Upper lobe of right lung (tissue), 1 donor: ENCODE results near the gene PDPK1. TPM values are rescaled to one million over a fixed set of nuclear protein-coding genes. Genes with fewer than 3 reads are reported as not detected.

Source experiments
- ATAC-seq: fragments of 200-7000 bp; cut with Tn5 transposase; one replicate; pipeline ENCODE4 v1.9.1; 2020; ENCODE audit warnings: mild to moderate bottlenecking, moderate library complexity
- DNase-seq: peaks from one replicate; pipeline ENCODE4 v3.0.0-alpha.2; 2020
- H3K27ac ChIP-seq: fragments of 200-600 bp; one replicate; pipeline ENCODE4 v1.8.0; 2022
- H3K27me3 ChIP-seq: fragments of 200-600 bp; one replicate; pipeline ENCODE4 v1.8.0; 2022; ENCODE audit warnings: mild to moderate bottlenecking
- H3K36me3 ChIP-seq: fragments of 200-600 bp; one replicate; pipeline ENCODE4 v1.8.0; 2022
- H3K4me1 ChIP-seq: fragments of 200-600 bp; one replicate; pipeline ENCODE4 v1.8.0; 2022
- H3K4me3 ChIP-seq: fragments of 200-600 bp; one replicate; pipeline ENCODE4 v1.8.0; 2022; ENCODE audit warnings: mild to moderate bottlenecking
- H3K9me3 ChIP-seq: fragments of 200-600 bp; one replicate; pipeline ENCODE4 v1.8.0; 2022
- CTCF ChIP-seq: fragments of 200-600 bp; IDR thresholded peaks from one replicate; pipeline ENCODE4 v1.8.0; 2022; ENCODE audit warnings: antibody characterized with exemption
- intact Hi-C: fragments of 100-400 bp; cut with DNase I; formaldehyde crosslinking; loops from one replicate; pipeline ENCODE4 v1.11.0; 2022
- long read RNA-seq: library from polyadenylated mRNA; unstranded; transcript quantifications from one replicate; pipeline ENCODE4 v2.0.0, GENCODE V29; 2021
- total RNA-seq: library from RNA; stranded (reverse); fragmentation: NEBNext Ultra II Directional; extraction: Animal tissue kit (Norgen Biotek cat#: 25700); gene quantifications from one replicate; pipeline ENCODE4 v1.2.1, GENCODE V29; 2021
- donor health status: DM: no; HTN: yes; CAD: no; lungs with severe emphysema.

The PDPK1 gene
- total RNA-seq = 90.9 TPM
- long read RNA-seq, full-length matches to known transcripts = 35 of 111 reads
- long read RNA-seq, partial matches to known transcripts = 4 of 111 reads
- long read RNA-seq, other reads (novel, unspliced or antisense) = 72 of 111 reads

- Histone ChIP-seq H3K27me3 (no peaks in the 10 kb centered on the region), H3K9me3 (no peaks in the 10 kb centered on the region), H3K27ac (peak within 1 kb of the TSS; percentile 87), H3K4me1 (peaks cover 39% of the 10 kb centered on the region), H3K36me3 (peaks cover 4% of the 10 kb centered on the region), H3K4me3 (peak within 1 kb of the TSS; percentile 67)
- ATAC-seq = peak; percentile 93
- intact Hi-C loops = no loop called here
- TF ChIP-seq CTCF = no peak
- peak; percentile 97 for DNase-seq
Observed at GRCh38 chr16:2537451-2538379, at the start of gene PDPK1. PDPK1 (plus strand) TSS chr16:2538021; CDS start chr16:2538113, 92 bp downstream.

GRCh38 chr16:2489581-2489980 lies 48.2 kb upstream of the PDPK1 start:
- no peak overlapping the region for H3K27ac ChIP-seq

GRCh38 chr16:2490190-2491105 lies 47.4 kb upstream of the PDPK1 start:
- H3K27me3 ChIP-seq = no peaks in the 10 kb centered on the region
- no peak overlapping the region for H3K27ac ChIP-seq
- H3K36me3 ChIP-seq = peaks cover 3% of the 10 kb centered on the region
- DNase-seq (no peak), ATAC-seq (no peak)
- peaks cover 18% of the 10 kb centered on the region for H3K4me1 ChIP-seq
- no peaks in the 10 kb centered on the region for H3K9me3 ChIP-seq
- H3K4me3 ChIP-seq = no peak overlapping the region
- intact Hi-C loops = loop anchor here (10.0 kb wide), 1 partner anchor 156 kb away; no protein-coding TSS in a partner anchor
- TF ChIP-seq CTCF = no peak

More at GRCh38 chr16:2489581-2489980, 48.2 kb upstream of the PDPK1 start:
- Histone ChIP-seq H3K9me3 (no peaks in the 10 kb centered on the region), H3K27me3 (no peaks in the 10 kb centered on the region), H3K4me3 (no peak overlapping the region), H3K36me3 (peaks cover 3% of the 10 kb centered on the region), H3K4me1 (peaks cover 27% of the 10 kb centered on the region)
- TF ChIP-seq CTCF = no peak
- DNase-seq (no peak), ATAC-seq (no peak)
- intact Hi-C loops = no loop called here

- Histone ChIP-seq H3K9me3 (no peaks in the 10 kb centered on the region), H3K27ac (no peak overlapping the region), H3K4me3 (no peak overlapping the region), H3K4me1 (peaks cover 12% of the 10 kb centered on the region), H3K36me3 (peaks cover 15% of the 10 kb centered on the region), H3K27me3 (no peaks in the 10 kb centered on the region)
- no peak for TF ChIP-seq CTCF
- ATAC-seq (no peak), DNase-seq (no peak)
- intact Hi-C loops = loop anchor here (10.0 kb wide), 1 partner anchor 157 kb away; no protein-coding TSS in a partner anchor
Observed at GRCh38 chr16:2492292-2492691, 45.5 kb upstream of the PDPK1 start.

- intact Hi-C loops = loop anchor here (10.0 kb wide), 1 partner anchor 159 kb away; no protein-coding TSS in a partner anchor
- Histone ChIP-seq H3K36me3 (peaks cover 15% of the 10 kb centered on the region), H3K9me3 (no peaks in the 10 kb centered on the region), H3K4me1 (peaks cover 25% of the 10 kb centered on the region), H3K4me3 (no peak overlapping the region), H3K27me3 (no peaks in the 10 kb centered on the region), H3K27ac (peak overlapping the region; percentile 30)
- TF ChIP-seq CTCF = no peak
- ATAC-seq (peak; percentile 61), DNase-seq (no peak)
Observed at GRCh38 chr16:2493605-2494004, 44.2 kb upstream of the PDPK1 start.
